ENCODE measurements around the gene GNL1. TPM values are rescaled to one million over a fixed set of nuclear protein-coding genes. Genes with fewer than 3 reads are reported as not detected.

The GNL1 gene
- total and polyA plus RNA-seq, 9 of the 15 experiments (the other 6 are each of a cell fraction or from before 2014, with no cell fraction given) = 0.73 to 112 (median 58.0) TPM

GRCh38 chr6:30599625-30600324 is 43.5 kb upstream of the GNL1 start:
- ChIA-PET CTCF (ENCODE audit: low intra/inter-chr PET ratio) (no interaction called here), POLR2A (interaction anchor here (0.6 to 13.5 kb wide), 9 partner anchors 8 to 55 kb away, joined by 3 to 310 read pairs (median 16); partner anchors contain the start of gene ABCF1)
- no peak for FAIRE-seq
- TF ChIP-seq CBFA2T3 (IDR thresholded peaks at IDR 0.05) (peak; percentile 29; the same call in 1 of the 2 replicates), ZBTB33 (CRISPR knock-in tag; IDR thresholded peaks at IDR 0.05) (peak; percentile 84), ZNF511 (CRISPR knock-in tag; IDR thresholded peaks at IDR 0.05) (no peak), STAG1 (CRISPR knock-in tag; IDR thresholded peaks at IDR 0.05; ENCODE audit: borderline replicate concordance) (no peak), SAFB (IDR thresholded peaks at IDR 0.05; ENCODE audit: borderline replicate concordance, low read depth, low read length) (no peak), MYNN (IDR thresholded peaks at IDR 0.05) (peak; percentile 14), MYNN (CRISPR knock-in tag; IDR thresholded peaks at IDR 0.05) (no peak), HDAC1 (IDR thresholded peaks at IDR 0.05) (no peak), POLR2AphosphoS5 (IDR thresholded peaks at IDR 0.05; ENCODE audit: control insufficient read depth, insufficient read depth, low read depth, low read length) (peak; percentile 8; the same call in 1 of the 2 replicates), ZNF561 (CRISPR knock-in tag; conservative IDR thresholded peaks at IDR 0.05) (no peak), ZNF263 (CRISPR knock-in tag; IDR thresholded peaks at IDR 0.05; ENCODE audit: borderline replicate concordance) (no peak), XRCC4 (IDR thresholded peaks at IDR 0.05; ENCODE audit: extremely low read depth, insufficient read depth, insufficient read length) (no peak), ARHGAP35 (IDR thresholded peaks at IDR 0.05; ENCODE audit: partially characterized antibody) (no peak)
- TF ChIP-seq, protein P1, sequence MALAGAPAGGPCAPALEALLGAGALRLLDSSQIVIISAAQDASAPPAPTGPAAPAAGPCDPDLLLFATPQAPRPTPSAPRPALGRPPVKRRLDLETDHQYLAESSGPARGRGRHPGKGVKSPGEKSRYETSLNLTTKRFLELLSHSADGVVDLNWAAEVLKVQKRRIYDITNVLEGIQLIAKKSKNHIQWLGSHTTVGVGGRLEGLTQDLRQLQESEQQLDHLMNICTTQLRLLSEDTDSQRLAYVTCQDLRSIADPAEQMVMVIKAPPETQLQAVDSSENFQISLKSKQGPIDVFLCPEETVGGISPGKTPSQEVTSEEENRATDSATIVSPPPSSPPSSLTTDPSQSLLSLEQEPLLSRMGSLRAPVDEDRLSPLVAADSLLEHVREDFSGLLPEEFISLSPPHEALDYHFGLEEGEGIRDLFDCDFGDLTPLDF (CRISPR knock-in tag; IDR thresholded peaks at IDR 0.05) = no peak
- TF ChIP-seq, protein P2, sequence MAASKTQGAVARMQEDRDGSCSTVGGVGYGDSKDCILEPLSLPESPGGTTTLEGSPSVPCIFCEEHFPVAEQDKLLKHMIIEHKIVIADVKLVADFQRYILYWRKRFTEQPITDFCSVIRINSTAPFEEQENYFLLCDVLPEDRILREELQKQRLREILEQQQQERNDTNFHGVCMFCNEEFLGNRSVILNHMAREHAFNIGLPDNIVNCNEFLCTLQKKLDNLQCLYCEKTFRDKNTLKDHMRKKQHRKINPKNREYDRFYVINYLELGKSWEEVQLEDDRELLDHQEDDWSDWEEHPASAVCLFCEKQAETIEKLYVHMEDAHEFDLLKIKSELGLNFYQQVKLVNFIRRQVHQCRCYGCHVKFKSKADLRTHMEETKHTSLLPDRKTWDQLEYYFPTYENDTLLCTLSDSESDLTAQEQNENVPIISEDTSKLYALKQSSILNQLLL (CRISPR knock-in tag; IDR thresholded peaks at IDR 0.05; ENCODE audit: borderline replicate concordance) = no peak

More at GRCh38 chr6:30599625-30600324, 43.5 kb upstream of the GNL1 start:
- in situ Hi-C loops (cut with MboI) = loop anchor here (5.0 kb wide), 1 partner anchor 107 kb away; no protein-coding TSS in a partner anchor
- Histone ChIP-seq H3K79me2 (ENCODE audit: control insufficient read depth, insufficient read depth, low read length) (no peaks in the 10 kb centered on the region; the same call in 2 of the 3 replicates), H3K9ac (ENCODE audit: insufficient read depth in 1 of 2, low read depth in 2 of 2, low read length in 2 of 2) (no peak overlapping the region), H3K9me1 (ENCODE audit: control insufficient read depth, insufficient read depth, low read length) (no peaks in the 10 kb centered on the region), H4K20me1 (replicated peaks; ENCODE audit: control insufficient read depth, insufficient read depth, low read length) (peaks cover 7% of the 10 kb centered on the region; the same call in 1 of the 2 replicates), H3K27ac (ENCODE audit: extremely low read depth, low read depth, low read length) (no peak overlapping the region), H3K27me3 (ENCODE audit: control insufficient read depth in 2 of 2, insufficient read depth in 2 of 2, low read length in 2 of 2) (no peaks in the 10 kb centered on the region), H3K9me3 (replicated peaks; ENCODE audit: control insufficient read depth, insufficient read depth, low read depth, low read length) (no peaks in the 10 kb centered on the region), H3K36me3 (ENCODE audit: control insufficient read depth, insufficient read depth, low read length) (peaks cover 70% of the 10 kb centered on the region), H3K4me3 (no peak overlapping the region), H2AFZ (ENCODE audit: low read depth, low read length) (no peak overlapping the region), H3K4me1 (replicated peaks in 1 of 2; ENCODE audit: control insufficient read depth in 2 of 2, insufficient read depth in 2 of 2, low read length in 2 of 2) (peaks cover 4 to 11% of the 10 kb centered on the region in 2 experiments; a peak in 4 of 5 replicates), H3K4me2 (ENCODE audit: insufficient read depth, low read length) (no peak overlapping the region)
- WGBS (ENCODE audit: insufficient coverage, low coverage, missing lambda C conversion rate) = 67% methylated on average over 13 of the region's 13 CpGs
- no TSS peak for BruUV-seq (replicated peaks)
- peak; percentile 10 for ATAC-seq
- intact Hi-C loops (cut with micrococcal nuclease) = no loop called here
- DNase-seq (ENCODE audit: extremely low read depth in 1 of 4, low spot score in 3 of 4) = peak in 1 of 4 experiments; percentile 34

All from K562 (cell line).